ENCODE data around the gene NAP1L5.

DNA sequence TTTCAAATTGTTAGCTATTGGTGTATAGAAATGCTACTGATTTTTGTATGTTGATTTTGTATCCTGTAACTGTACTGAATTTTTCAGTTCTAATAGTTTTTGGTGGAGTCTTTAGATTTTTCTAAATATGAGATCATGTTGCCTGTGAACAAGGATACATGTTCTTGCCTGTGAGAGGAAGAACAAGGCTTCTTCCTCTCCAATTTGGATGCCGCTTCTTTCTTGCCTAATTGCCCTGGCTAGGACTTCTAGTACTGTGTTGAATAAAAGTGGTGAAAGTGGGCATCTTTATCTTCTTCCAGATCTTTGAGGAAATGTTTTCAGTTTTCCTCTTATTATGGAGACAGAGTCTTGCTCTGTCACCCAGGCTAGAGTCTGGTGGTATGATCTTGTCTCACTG, 16.2 kb upstream of the NAP1L5 start:
- TF ChIP-seq ZNF274 (IDR thresholded peaks at IDR 0.05; ENCODE audit: low read length) (no peak), ZNF274 (tag by site-specific recombination; IDR thresholded peaks at IDR 0.05; ENCODE audit: borderline replicate concordance) (no peak), ZNF521 (tag by site-specific recombination; IDR thresholded peaks at IDR 0.05) (no peak), ZNF558 (tag by site-specific recombination; IDR thresholded peaks at IDR 0.05) (no peak), ZNF391 (tag by site-specific recombination; IDR thresholded peaks at IDR 0.05; ENCODE audit: borderline replicate concordance, low read depth) (no peak), ZNF354C (tag by site-specific recombination; IDR thresholded peaks at IDR 0.05; ENCODE audit: borderline replicate concordance, low read depth) (no peak), KLF10 (tag by site-specific recombination; IDR thresholded peaks at IDR 0.05) (no peak)
- TF ChIP-seq, protein P1, sequence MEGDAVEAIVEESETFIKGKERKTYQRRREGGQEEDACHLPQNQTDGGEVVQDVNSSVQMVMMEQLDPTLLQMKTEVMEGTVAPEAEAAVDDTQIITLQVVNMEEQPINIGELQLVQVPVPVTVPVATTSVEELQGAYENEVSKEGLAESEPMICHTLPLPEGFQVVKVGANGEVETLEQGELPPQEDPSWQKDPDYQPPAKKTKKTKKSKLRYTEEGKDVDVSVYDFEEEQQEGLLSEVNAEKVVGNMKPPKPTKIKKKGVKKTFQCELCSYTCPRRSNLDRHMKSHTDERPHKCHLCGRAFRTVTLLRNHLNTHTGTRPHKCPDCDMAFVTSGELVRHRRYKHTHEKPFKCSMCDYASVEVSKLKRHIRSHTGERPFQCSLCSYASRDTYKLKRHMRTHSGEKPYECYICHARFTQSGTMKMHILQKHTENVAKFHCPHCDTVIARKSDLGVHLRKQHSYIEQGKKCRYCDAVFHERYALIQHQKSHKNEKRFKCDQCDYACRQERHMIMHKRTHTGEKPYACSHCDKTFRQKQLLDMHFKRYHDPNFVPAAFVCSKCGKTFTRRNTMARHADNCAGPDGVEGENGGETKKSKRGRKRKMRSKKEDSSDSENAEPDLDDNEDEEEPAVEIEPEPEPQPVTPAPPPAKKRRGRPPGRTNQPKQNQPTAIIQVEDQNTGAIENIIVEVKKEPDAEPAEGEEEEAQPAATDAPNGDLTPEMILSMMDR (tag by site-specific recombination; IDR thresholded peaks at IDR 0.05), result no peak
- TF ChIP-seq, protein P2, sequence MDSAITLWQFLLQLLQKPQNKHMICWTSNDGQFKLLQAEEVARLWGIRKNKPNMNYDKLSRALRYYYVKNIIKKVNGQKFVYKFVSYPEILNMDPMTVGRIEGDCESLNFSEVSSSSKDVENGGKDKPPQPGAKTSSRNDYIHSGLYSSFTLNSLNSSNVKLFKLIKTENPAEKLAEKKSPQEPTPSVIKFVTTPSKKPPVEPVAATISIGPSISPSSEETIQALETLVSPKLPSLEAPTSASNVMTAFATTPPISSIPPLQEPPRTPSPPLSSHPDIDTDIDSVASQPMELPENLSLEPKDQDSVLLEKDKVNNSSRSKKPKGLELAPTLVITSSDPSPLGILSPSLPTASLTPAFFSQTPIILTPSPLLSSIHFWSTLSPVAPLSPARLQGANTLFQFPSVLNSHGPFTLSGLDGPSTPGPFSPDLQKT (IDR thresholded peaks at IDR 0.05; ENCODE audit: borderline replicate concordance, low read depth, low read length), result no peak
- TF ChIP-seq, protein P3, sequence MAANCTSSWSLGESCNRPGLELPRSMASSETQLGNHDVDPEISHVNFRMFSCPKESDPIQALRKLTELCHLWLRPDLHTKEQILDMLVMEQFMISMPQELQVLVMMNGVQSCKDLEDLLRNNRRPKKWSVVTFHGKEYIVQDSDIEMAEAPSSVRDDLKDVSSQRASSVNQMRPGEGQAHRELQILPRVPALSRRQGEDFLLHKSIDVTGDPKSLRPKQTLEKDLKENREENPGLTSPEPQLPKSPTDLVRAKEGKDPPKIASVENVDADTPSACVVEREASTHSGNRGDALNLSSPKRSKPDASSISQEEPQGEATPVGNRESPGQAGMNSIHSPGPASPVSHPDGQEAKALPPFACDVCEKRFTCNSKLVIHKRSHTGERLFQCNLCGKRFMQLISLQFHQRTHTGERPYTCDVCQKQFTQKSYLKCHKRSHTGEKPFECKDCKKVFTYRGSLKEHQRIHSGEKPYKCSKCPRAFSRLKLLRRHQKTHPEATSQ (tag by site-specific recombination; IDR thresholded peaks at IDR 0.05), result no peak
